HG02623 (cell line): ENCODE data around the gene ELP5.
"Not testable (repeated sequence)": the region's sequence is repeated elsewhere in the genome, so short reads cannot be mapped to it uniquely, and the experiment has no call there.

Experiments used
- ATAC-seq: cut with Tn5 transposase; IDR thresholded peaks from one replicate; pipeline ENCODE4 v1.9.1; 2021; ENCODE audit warnings: moderate library complexity; ENCODE audit not compliant: unreplicated experiment

Gene ELP5

DNA sequence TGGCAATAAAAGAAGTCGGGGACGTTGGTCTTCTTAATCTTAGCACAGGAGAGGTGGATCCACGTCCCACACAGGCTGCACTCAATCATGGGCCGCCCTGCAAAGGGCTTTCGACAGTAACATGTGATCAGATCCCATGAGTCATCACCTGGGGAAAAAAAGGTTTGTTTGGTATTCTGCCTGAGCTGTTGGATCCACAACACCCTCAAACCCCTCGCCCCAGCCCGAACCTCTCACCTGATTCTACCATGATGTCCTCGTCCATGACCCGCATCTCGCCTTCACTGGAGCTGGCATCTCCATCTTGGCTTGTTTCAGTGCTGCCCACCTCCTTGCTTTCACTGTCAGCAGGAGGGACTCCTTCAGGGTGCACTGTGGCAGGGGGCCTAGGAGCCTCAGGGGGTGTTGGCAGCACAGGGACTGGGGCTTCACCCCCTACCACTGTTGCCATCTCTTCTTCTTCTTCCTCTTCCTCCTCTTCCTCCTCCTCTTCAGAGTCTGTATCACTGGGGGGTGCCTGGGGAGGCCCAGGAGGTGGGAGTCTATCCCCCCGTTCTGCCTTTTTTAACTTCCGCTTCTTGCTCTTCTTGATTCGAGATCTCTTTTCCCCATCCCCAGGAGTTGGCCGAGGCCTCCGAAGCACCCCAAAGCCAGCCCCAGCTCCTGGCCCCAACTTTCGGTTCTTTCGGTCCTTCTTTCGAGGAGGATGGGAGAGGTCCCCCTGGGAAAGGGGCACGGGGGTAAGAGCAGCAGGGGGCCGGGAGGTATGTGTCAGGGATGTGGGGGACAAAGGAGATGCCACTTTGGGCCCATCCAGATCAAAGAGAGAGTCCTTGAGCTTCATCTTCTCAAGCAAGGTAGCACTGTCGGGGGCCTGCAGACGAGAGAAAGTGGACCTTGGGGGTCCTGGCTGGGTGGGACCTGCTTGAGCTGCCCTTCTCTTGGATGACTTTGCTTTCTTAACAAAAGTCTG lies 16.0 kb upstream of the ELP5 start:
- ATAC-seq, result no peak

DNA sequence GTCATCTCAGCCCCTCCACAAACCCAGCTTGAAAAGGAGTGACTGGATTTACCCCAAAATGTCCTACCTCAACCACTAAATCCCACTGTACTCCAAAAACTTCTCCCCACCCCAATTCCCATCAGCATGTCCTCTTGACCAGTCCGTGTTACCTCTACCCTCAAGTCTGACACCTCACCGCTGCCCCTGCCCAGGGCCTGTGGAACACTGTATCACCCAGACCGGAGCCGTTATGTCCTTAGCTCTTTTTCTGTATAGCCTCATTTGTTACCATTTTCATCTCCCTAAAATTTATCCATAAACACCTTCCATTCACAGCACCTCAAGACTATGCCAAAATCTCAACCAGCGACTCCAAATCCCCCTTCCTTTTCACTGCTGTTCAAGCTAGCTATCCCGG lies 15.2 kb upstream of the ELP5 start:
- ATAC-seq, result no peak

DNA sequence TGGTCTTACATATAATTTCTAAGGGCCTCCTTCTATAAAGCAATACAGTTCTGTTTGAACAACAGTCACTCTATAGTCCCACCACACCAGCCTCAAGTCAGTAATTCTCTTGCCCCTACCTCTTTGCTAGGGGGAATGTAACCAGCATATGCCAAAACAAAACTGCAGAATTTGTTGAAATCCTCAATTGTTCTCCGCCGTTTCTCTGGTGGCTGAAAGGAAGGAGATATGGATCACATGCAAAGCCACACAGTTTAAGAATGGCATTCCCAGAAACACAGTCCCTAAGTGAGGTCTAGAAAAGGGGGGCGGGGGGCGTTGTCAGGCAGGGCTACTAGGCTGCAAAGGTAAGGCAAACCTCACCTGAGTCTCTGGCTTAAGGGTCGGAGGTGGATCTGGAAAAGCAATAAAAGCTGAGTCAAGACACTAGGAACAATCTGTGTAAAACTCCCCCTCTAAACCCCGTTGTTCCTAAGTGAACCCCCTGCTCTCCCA lies 14.7 kb upstream of the ELP5 start:
- no peak for ATAC-seq

DNA sequence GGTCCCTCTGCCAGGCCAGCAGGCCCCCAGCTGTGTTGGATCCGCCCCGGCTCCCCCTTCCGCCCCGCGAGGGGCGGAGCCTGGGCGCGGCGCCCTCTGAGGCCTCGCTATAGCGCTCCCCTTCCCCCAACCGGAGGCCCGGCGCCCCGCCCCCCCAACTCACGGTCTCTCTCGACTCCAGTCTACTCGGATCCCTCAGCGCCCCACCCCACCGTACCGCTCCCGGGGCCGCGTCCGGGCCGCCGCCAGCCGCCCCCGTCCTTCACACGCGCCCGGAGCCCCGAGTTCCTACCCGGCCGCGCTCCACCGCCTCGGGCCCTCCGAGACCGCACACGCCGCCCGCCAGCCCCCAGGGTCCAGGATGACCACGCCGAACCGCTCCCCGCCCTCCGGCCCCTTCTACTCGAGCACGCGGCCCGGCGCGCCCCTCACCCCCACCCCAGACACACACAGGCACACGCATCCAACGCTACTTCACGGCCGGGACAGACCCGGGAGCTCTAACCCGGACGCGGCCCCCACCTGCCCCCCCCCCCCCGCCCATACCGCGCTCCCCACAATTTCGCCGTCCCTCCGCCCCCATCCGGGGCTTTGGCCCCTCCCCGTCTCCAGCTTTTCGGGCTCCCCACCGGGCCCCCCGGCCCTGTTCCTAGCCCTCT lies 14.1 kb upstream of the ELP5 start:
- no peak for ATAC-seq

DNA sequence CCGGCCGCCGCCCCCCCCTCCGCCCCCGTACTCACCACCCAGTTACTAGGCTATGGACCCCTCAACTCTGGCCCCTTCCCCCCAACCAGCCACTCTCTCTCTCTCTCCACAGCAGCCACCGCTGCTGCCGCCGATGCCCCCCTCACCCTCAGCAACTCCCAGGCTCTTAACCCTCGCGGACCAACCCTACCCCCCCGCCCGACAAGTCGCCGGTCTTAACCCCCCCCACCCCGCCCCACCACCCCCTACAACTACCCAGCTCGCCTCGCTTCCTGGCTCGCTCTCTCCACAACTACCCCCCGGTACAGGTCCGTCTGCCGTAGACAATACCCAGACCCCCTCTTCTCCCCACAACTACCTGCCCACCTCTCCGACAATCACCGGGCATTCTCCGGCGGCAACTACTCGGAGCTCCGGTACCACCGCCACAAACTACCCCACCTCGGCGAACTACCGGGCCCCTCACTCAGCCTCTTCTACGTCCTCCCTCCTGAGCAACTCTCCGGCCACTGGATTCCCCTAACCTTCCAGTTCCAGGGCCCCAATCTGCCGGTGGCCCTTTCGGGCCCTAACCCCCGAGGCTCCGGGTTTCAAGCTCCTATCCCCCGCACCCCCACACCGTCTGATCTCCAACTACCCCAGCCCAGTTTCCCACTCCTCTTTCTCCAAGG lies 13.5 kb upstream of the ELP5 start:
- ATAC-seq, result no peak

DNA sequence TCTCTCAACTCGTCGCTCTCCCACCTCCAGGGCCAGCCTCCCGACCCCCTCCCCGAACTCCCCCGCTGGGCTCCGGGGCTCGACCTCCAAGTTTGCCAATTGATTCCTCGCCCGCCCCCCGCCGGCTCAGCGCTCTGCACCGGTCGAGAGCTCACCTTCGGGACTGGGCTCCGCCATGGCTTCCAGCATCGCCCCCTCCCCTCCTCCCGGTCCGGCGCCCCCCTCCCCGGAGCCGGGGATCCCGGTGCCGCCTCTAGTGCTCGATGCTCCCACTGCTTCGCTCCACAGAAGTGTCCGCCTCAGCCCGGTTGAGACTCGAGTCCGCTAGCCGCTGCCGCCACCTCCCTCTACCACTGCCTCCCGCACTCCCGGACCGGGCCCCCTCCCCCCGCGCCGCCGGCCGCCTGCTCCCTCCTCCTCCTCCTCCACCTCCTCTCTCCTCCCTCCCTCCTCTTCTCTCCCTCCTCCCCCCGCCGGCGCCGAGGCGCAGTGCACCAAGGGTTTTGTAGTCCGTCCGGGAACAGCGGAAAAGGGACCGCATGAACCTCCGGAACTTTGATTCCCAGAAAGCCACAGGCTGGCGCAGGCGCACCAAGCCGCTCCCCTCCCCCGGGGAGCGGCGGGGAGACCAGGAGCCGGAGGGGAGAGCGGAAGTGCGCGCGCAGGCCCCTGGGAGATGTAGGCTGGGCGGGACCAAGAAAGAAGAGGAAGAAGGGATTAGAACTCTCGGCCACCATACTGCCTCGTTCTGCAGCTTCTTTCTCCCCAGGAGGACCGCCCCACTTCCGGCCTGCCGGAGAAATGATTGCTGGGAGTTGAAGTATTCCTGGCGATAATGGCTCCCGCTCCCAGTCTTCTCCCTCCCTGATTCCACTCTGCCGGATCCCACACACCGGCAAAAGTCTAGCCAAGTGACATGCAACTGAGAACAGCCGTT lies 12.7 kb upstream of the ELP5 start, which contains the start of gene PHF23:
Gene PHF23 (minus strand): TSS at position 367 of the 937 bp plus-strand sequence. CDS start 178 bp downstream, at position 189.
- ATAC-seq, result peak; percentile 49

DNA sequence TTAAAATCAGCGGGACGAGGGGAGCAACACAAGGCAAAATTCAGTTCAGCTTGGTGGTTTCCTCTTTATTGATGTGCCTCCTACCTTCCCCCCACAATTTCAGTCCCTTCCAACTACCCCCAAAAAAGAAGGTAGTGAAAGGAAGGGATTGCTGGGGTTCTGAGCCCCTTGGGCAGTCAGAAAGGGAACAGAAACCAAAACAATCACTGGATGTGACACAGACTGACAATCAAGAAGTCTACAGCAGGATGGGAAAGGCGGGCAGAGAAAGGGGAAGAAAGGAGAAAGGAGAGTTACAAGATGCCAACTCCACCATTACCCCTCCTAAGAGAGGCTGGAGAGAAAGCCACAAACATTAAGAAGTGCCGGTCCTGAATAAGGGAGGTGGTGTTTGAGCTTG lies 11.6 kb upstream of the ELP5 start:
- no peak for ATAC-seq

DNA sequence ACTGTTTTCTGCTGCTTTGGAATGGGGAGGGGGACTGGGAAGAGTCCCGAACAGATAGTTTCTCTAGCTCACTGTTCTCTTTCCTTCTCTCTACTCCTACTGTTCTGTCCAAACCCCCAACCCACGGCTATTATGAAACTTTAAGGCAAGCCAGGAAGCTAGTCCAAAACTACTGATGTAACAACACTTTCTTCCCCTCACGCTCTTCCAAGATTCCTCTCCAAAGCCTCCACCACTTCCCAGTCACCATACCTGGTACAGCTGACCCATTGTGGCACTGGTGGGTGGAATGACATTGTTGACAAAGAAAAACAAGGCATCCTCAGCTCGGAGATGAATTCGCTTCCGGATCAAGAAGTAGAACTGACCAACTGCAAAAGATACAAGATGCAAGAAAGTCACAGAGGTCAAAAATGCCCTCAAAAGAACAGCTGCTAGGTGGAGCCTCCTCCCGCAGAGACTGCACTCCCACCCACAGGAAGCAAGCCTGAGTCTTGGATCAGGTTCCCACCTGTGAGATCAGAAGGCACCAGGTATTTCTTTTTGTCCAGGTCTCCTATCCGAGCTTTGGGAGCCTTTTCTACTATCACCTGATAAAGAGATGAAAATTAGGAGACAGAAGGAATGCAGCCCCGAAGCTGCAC lies 10.8 kb upstream of the ELP5 start:
- ATAC-seq, result no peak

DNA sequence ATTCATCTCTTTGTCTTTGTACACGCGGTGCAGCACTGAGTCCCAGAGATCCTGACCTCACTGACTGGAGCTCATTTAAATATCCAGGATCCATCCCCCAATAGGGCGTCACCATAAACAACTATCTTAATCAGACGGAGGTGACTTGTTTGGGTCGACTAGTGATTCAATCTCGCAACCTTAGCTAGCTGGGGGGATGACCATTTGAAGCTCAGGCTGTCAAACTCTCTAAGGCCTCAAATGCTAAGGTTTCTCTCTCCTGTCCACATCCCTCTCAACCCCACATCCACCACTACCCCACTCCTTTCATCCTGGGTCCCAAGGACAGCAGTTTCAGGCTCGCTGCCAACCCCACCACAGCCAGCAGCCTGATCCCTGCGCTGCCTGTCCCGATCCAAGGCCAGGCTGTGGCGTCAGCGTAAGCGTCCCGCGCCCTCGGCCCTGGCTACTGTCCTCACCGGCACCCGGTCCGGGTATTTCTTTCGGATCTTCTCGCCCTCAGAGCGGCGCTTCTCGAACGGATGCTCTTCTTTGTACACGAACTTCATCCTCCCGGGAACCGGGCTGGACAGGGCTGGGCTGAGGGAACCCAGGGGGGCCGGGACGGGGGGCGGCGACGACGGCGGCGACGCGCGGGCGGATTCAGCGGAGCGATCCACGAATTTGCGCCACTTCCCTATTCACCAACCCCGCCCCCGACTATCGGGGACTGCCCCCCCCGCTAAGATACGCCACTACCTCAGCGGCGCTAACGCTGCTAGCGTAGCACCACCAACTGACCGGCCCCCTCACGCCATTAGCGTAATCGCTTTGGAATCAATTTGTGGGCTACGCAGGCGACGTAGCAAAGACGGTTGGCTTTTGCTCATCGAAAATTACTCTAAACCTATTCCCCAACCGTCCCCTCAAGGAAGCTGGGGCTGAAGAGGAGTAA lies 10.0 kb upstream of the ELP5 start, which contains the start of gene GABARAP:
Gene GABARAP (minus strand): TSS at position 667 of the 934 bp plus-strand sequence. CDS start 119 bp downstream, at position 548.
- ATAC-seq, result peak; percentile 26

DNA sequence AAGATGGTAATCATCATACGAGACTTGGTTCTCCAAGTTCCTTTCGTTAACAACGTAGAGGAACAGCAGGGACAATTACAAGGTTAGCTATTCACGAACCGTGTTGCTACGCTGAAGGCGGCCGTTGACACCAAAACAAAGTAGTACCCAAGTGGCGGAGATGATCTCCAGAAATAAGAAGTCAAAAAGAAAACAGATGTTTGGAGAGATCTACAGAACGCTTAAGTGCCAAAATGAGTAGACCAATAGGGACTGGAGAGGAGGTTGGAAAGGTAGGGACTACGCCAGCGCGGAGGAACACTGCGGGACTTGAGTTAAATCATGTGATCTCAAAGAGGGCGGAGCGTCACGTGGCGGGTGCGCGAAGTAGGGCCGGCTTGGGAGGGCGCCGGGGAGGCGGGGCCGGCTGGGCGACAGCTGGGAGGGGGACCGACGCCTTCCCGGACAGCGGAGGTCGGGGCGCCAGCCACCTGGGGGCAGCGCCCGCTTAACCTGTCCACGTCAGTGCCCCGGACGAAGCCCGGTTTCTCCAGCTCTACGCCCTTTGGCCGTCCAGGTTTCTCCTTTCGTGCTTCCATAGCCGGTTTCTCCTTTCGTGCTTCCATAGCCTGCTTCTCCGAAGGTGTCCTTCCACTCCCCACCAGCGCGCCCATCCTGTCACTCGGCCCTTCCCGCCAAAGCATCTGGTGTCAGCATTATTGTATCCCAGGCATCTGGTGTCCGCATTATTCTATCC lies 9.1 kb upstream of the ELP5 start:
- peak; percentile 27 for ATAC-seq

DNA sequence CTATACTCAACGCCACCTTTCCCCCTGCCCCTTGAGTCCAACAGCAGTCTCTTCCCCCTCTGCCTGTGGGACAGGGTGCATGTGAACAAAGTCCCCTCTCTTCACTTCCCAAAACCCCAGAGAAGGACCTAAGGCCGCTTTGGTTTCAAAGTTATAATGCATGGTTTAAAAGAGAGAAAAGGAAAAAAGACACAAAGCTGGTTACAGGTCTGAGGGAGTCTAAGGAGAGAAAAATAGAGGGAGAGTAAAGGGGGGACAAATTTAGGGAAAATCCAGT lies 8.6 kb upstream of the ELP5 start:
- no peak for ATAC-seq

DNA sequence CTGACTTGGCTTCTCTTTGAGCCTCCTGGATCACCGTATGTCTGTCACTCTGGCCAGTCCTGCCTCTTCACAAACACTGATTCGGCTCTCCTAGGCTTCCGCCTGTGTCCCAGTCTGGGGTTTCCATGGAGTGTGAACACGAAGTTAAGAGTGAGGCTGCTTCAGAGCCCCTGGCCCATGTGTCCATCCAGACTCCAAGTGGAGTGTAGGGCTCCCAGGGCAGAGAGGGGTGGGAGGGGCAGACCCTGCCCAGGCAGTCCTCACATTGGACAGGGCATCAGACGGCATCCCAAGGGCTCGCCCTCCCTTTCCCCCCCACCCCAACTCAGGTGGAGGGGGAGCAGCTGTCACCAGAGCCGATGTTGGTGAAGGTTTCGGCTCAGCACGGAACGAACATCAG lies 8.2 kb upstream of the ELP5 start:
- not testable (repeated sequence) for ATAC-seq

DNA sequence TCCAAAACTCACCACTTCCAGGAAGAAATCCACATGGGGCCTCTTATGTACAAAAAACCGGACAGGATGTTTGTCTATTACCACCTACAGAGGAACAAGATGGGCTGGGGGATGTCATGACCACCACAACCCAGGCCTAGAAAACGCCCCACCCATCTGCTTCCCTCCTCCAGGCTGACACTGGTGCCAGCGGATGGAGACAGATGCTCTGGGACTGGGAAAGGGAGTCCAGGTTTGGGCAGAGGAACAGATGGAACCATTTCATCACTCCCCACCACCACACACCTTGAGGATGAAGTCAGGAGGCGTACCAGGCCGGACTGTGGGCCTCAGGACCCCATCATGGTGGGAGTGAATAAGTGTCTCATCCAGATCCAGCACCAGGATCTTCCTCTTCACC lies 5.2 kb upstream of the ELP5 start:
- ATAC-seq, result no peak

DNA sequence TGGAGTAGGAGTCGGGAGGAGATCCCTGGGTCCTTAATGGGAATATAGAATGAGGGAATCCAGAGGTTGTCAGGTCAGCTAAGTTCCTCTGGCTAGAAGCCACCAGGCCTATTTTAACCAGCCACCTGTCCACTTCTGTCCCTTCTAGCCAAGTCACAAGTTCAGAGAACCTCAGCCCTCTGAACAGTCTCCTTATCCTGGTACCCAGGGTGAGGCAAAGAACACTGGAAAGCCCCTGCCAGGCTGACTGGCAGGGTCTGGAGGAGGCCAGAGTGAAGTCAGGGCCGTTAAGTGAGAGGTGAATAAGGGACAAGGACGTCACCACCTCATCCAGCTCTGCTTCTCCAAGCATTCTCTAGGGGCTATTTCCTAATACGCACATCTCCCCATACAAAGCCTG lies 3.2 kb upstream of the ELP5 start:
- no peak for ATAC-seq

DNA sequence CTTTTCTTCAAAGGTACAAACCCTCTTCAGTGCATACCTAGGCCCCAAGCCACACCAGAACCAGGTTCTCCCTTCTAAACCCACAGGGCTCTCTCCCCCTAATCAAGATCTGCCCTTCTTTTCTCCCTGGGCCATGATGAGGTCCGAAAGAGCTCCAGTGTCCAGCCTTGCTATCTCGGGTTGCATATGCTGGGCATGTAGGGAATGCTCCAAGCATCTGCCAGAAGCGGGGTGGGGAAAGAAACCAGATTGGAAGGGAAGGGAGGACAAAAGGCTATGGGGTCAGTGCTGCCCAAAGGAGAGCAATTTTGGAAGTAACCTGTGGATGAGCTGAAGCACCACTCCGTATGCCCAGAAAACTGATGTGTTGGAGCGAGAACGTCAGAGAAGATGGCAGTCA lies 2.8 kb upstream of the ELP5 start:
- ATAC-seq, result no peak

DNA sequence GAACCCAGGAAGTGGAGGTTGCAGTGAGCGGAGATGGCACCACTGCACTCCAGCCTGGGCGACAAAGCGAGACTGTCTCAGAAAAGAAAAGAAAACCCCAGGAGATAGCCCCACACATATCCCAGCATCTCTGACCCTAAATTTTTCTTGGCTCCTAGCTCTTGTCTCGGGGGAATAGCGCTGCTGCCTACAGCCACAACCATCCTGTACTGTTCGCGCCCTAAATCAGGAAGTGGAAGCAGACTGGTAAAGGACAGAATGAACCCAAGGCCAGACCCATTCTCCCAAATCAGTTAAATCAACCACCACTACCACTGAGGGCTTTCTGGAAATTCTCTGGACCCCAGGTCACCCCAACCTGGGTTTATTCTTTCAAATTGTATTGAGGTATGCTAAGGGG lies 2.2 kb upstream of the ELP5 start:
- ATAC-seq, result no peak

DNA sequence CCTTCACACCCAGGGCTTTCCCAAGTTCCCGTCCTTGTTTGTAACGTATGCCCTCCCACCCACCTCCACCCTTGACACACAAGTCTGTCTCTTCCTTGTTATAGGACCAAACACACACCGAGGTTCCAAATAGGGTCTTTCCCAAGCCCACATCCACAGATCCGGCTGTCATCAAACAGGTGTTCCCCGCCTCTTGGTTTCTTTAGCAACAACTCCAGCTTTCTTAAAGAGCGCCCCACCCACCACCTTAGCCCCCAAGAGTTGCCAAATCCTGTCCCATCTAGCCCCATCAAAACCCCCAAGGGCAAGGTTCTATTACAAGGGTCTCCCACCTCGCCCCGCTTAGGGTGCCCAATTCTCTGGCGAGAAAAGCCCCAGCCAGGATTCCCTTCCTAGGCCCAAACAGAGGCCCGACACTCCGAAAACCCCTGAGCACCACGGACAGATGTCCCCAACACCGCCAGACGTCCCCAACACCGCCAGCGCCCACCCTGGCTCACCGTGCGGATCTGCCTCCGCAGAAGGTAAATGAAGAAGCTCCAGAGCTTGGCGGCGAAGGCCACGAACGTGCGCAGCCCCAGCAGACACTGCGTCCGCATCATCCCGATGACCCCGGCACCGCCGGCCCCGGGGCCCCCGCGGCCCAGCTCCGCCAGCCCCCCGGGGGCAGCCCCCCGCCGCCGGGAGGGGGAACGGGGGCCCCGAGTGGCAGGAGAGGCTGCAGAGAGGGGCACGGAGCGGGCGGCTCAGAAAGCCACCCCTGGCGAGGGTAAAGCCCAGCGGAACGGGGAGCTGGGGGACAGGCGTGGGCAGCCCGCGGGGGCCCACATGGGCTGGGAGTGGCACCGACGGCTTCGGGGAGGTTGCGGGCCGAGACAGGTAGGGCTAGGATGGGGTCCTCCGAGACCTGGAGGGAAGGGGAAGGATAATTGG lies 1.1 kb upstream of the ELP5 start:
- no peak for ATAC-seq
